Liver (tissue), 9 donors: ENCODE measurements around the gene MMD. TPM values are rescaled to one million over a fixed set of nuclear protein-coding genes. Genes with fewer than 3 reads are reported as not detected.
"Not testable (repeated sequence)": the region's sequence is repeated elsewhere in the genome, so short reads cannot be mapped to it uniquely, and the experiment has no call there.

Source experiments
- DNase-seq: peaks from one replicate; pipeline ENCODE4 v3.0.0-alpha.2; 2017; ENCODE audit warnings: low spot score
- H3K27ac ChIP-seq, 2 donors: one replicate each; pipeline ENCODE4 v1.7.0; 2013; ENCODE audit warnings: inconsistent platforms in 2 of 2, low read length in 2 of 2, control low read depth in 1 of 2, low read depth in 1 of 2, mild to moderate bottlenecking in 1 of 2
- H3K27me3 ChIP-seq, 4 donors: one replicate each; pipeline versions ENCODE4 v1.6.1 to v1.7.0; 2013; ENCODE audit warnings: low read length in 3 of 4, inconsistent platforms in 1 of 4, mild to moderate bottlenecking in 1 of 4, moderate library complexity in 1 of 4; ENCODE audit not compliant: control insufficient read depth in 4 of 4, insufficient read depth in 4 of 4
- H3K36me3 ChIP-seq, 4 donors: one replicate each; pipeline versions ENCODE4 v1.6.1 to v1.7.0; 2013; ENCODE audit warnings: low read length in 3 of 4, mild to moderate bottlenecking in 3 of 4, low read depth in 1 of 4, moderate library complexity in 1 of 4; ENCODE audit not compliant: control insufficient read depth in 4 of 4, insufficient read depth in 3 of 4
- H3K4me1 ChIP-seq, 4 donors: one replicate each; pipeline versions ENCODE4 v1.6.1 to v1.7.0; 2013; ENCODE audit warnings: low read length in 3 of 4, mild to moderate bottlenecking in 3 of 4, moderate library complexity in 1 of 4; ENCODE audit not compliant: control insufficient read depth in 4 of 4, insufficient read depth in 4 of 4
- H3K4me3 ChIP-seq, 3 donors: one replicate each; pipeline versions ENCODE4 v1.6.1 to v1.7.0; 2013; ENCODE audit warnings: low read length in 3 of 3, control low read depth in 1 of 3, low read depth in 1 of 3, mild to moderate bottlenecking in 1 of 3
- H3K9ac ChIP-seq, 2 donors: one replicate each; pipeline ENCODE4 v1.7.0; 2013; ENCODE audit warnings: low read length in 2 of 2, mild to moderate bottlenecking in 2 of 2, moderate library complexity in 2 of 2, control low read depth in 1 of 2, low read depth in 1 of 2
- H3K9me3 ChIP-seq, 4 donors: one replicate each; pipeline versions ENCODE4 v1.6.1 to v1.7.0; 2013; ENCODE audit warnings: low read length in 3 of 4; ENCODE audit not compliant: control insufficient read depth in 4 of 4
- CTCF ChIP-seq: fragments of 150-350 bp; IDR thresholded peaks from 2 replicates; pipeline ENCODE4 v1.5.1; 2017; ENCODE audit warnings: improper control_type of control experiment, low read depth, low read length; ENCODE audit not compliant: missing input control
- EGR1 ChIP-seq, 2 donors: IDR thresholded peaks; 2 replicates each; pipeline ENCODE4 v1.6.1; 2016 to 2018; ENCODE audit warnings: antibody characterized with exemption in 2 of 2, low read depth in 2 of 2
- FOXA2 ChIP-seq: IDR thresholded peaks from 2 replicates; pipeline ENCODE4 v1.6.1; 2016; ENCODE audit warnings: antibody characterized with exemption
- HNF4A ChIP-seq, 2 donors: conservative IDR thresholded peaks; 2 replicates each; pipeline ENCODE4 v1.6.1; 2016; ENCODE audit warnings: antibody characterized with exemption in 2 of 2, mild to moderate bottlenecking in 2 of 2
- JUND ChIP-seq, 2 donors: IDR thresholded peaks; 2 replicates each; pipeline ENCODE4 v1.6.1; 2016; ENCODE audit warnings: antibody characterized with exemption in 2 of 2
- RAD21 ChIP-seq, 2 donors: IDR thresholded peaks; 2 replicates each; pipeline ENCODE4 v1.6.1; 2016; ENCODE audit warnings: antibody characterized with exemption in 2 of 2, mild to moderate bottlenecking in 2 of 2
- RXRA ChIP-seq, 2 donors: IDR thresholded peaks; 2 replicates each; pipeline ENCODE4 v1.6.1; 2017 to 2018; ENCODE audit warnings: antibody characterized with exemption in 2 of 2, mild to moderate bottlenecking in 1 of 2
- YY1 ChIP-seq: IDR thresholded peaks from 2 replicates; pipeline ENCODE4 v1.6.1; 2016; ENCODE audit warnings: antibody characterized with exemption, mild to moderate bottlenecking
- WGBS: extraction: QIAGEN DNeasy Blood & Tissue Kit; methylation state at CpG from one replicate; pipeline ENCODE4 v1.1.7; 2013; 5-methylcytosine and 5-hydroxymethylcytosine counted together
- polyA plus RNA-seq, 2 donors: library from polyadenylated mRNA; stranded (reverse) in 1 of 2; unstranded in 1 of 2; fragments of 200-250 nt in 1 of 2; fragments of >200 nt in 1 of 2; fragmentation: Nextera tagmentation in 1 of 2; extraction: Ambion mirVana in 1 of 2; gene quantifications; one replicate each; pipeline versions ENCODE4 v1.2.1 to v1.2.3, GENCODE V29; 2013 to 2015
- total RNA-seq, 2 donors: library from RNA; depleted of rRNA; stranded (reverse); fragments of >200 nt; gene quantifications; one replicate each; pipeline ENCODE4 v1.2.3, GENCODE V29; 2014
- TF ChIP-seq, protein P1 (sequence below): IDR thresholded peaks from 2 replicates; pipeline ENCODE4 v1.6.1; 2016; ENCODE audit warnings: antibody characterized with exemption
- TF ChIP-seq, protein P2 (sequence below): IDR thresholded peaks from 2 replicates; pipeline ENCODE4 v1.6.1; 2016; ENCODE audit warnings: antibody characterized with exemption, mild to moderate bottlenecking
- donor health status: healthy.
- donor health status: healthy.
- donor health status: healthy.
- donor health status: healthy.
- donor health status: healthy.

MMD gene
- total and polyA plus RNA-seq, 4 donors: 4.9 to 18.7 (median 11.4) TPM

DNA sequence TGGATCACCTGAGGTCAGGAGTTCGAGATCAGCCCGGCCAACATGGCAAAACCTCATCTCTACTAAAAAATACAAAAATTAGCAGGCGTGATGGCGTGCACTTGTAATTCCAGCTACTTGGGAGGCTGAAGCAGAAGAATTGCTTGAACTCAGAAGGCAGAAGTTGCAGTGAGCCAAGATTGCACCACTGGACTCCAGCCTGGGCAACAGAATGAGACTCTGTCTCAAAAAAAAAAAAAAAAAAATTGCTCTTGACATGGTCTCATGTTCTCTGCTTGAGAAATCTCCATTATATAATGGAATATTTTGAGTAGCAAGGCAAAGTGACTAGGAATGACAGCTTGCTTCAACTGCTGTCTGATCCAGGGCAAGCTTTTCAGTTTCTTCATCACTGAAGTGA, 24.4 kb upstream of the MMD start:
- H3K9ac ChIP-seq: peak overlapping the region in 1 of 2 donors; percentile 89
- 95% methylated on average over 4 of the region's 4 CpGs for WGBS
- not testable (repeated sequence) for H3K4me3 ChIP-seq, DNase-seq, H3K9me3 ChIP-seq, H3K36me3 ChIP-seq, H3K27me3 ChIP-seq
- H3K4me1 ChIP-seq: peaks cover 1 to 25% (median 17%) of the 10 kb centered on the region in 4 donors
- H3K27ac ChIP-seq: peak overlapping the region; percentile 88 to 92

GRCh38 chr17:55444471-55445441, 23.1 kb upstream of the MMD start:
- Histone ChIP-seq H3K4me1 (peaks cover 1 to 25% (median 17%) of the 10 kb centered on the region in 4 donors), H3K4me3 (no peak overlapping the region), H3K27me3 (no peaks in the 10 kb centered on the region), H3K9ac (no peak overlapping the region), H3K9me3 (no peaks in the 10 kb centered on the region), H3K27ac (peak overlapping the region; percentile 2 to 92), H3K36me3 (no peaks in the 10 kb centered on the region)
- peak in 1 of 2 donors; percentile 5 for TF ChIP-seq HNF4A (conservative IDR thresholded peaks at IDR 0.05)
- TF ChIP-seq YY1: peak; percentile 19
- TF ChIP-seq JUND (IDR thresholded peaks at IDR 0.05): peak; percentile 64 to 85
- TF ChIP-seq RXRA (IDR thresholded peaks at IDR 0.05): no peak
- TF ChIP-seq, protein P1, sequence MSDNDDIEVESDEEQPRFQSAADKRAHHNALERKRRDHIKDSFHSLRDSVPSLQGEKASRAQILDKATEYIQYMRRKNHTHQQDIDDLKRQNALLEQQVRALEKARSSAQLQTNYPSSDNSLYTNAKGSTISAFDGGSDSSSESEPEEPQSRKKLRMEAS: no peak
- TF ChIP-seq CTCF: no peak
- peak in 1 of 2 donors; percentile 13 for TF ChIP-seq RAD21 (IDR thresholded peaks at IDR 0.05)
- no peak for DNase-seq
- 62% methylated on average over 6 of the region's 6 CpGs for WGBS

DNA sequence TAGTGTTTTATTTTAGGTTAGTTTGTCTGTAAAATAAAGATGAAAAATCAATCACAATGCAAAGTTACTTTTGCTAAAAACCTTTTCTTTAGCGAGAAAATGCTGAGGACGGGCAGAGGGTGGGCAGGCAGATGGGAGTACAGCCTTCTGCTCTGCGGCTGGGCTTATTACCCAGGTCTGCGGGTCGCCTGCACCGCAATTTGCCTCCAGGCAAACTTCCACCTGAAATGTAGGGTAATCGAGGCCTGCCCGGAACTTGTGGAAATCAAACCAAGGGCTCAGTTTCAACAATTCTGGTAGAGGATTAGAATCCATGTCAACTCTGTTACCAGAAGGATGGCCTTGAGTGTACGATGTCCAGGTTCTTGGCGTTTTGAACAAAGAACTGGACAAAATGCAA, 22.3 kb upstream of the MMD start:
- Histone ChIP-seq H3K9ac (no peak overlapping the region), H3K27me3 (no peaks in the 10 kb centered on the region), H3K4me1 (peaks cover 1 to 25% (median 17%) of the 10 kb centered on the region in 4 donors), H3K9me3 (no peaks in the 10 kb centered on the region), H3K27ac (no peak overlapping the region), H3K4me3 (no peak overlapping the region), H3K36me3 (no peaks in the 10 kb centered on the region)
- WGBS: 98% methylated on average over 10 of the region's 10 CpGs
- TF ChIP-seq HNF4A (conservative IDR thresholded peaks at IDR 0.05): no peak
- DNase-seq: no peak

- H3K36me3 ChIP-seq: no peaks in the 10 kb centered on the region
- H3K27ac ChIP-seq: no peak overlapping the region
- peaks cover 1 to 20% (median 17%) of the 10 kb centered on the region in 4 donors for H3K4me1 ChIP-seq
- H3K27me3 ChIP-seq: no peaks in the 10 kb centered on the region
- 92% methylated on average over 6 of the region's 6 CpGs for WGBS
- no peaks in the 10 kb centered on the region for H3K9me3 ChIP-seq
- DNase-seq: no peak
- TF ChIP-seq RXRA (IDR thresholded peaks at IDR 0.05) (no peak), HNF4A (conservative IDR thresholded peaks at IDR 0.05) (no peak), CTCF (no peak), FOXA2 (no peak), EGR1 (IDR thresholded peaks at IDR 0.05; ENCODE audit: low read depth in 2 of 2) (no peak)
- TF ChIP-seq, protein P2, sequence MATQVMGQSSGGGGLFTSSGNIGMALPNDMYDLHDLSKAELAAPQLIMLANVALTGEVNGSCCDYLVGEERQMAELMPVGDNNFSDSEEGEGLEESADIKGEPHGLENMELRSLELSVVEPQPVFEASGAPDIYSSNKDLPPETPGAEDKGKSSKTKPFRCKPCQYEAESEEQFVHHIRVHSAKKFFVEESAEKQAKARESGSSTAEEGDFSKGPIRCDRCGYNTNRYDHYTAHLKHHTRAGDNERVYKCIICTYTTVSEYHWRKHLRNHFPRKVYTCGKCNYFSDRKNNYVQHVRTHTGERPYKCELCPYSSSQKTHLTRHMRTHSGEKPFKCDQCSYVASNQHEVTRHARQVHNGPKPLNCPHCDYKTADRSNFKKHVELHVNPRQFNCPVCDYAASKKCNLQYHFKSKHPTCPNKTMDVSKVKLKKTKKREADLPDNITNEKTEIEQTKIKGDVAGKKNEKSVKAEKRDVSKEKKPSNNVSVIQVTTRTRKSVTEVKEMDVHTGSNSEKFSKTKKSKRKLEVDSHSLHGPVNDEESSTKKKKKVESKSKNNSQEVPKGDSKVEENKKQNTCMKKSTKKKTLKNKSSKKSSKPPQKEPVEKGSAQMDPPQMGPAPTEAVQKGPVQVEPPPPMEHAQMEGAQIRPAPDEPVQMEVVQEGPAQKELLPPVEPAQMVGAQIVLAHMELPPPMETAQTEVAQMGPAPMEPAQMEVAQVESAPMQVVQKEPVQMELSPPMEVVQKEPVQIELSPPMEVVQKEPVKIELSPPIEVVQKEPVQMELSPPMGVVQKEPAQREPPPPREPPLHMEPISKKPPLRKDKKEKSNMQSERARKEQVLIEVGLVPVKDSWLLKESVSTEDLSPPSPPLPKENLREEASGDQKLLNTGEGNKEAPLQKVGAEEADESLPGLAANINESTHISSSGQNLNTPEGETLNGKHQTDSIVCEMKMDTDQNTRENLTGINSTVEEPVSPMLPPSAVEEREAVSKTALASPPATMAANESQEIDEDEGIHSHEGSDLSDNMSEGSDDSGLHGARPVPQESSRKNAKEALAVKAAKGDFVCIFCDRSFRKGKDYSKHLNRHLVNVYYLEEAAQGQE: no peak
- TF ChIP-seq, protein P1: no peak
- H3K9ac ChIP-seq: no peak overlapping the region
- no peak overlapping the region for H3K4me3 ChIP-seq
Measured at GRCh38 chr17:55442953-55443683, 21.5 kb upstream of the MMD start.
